ENCODE measurements around the gene GLP2R. TPM values are rescaled to one million over a fixed set of nuclear protein-coding genes. Genes with fewer than 3 reads are reported as not detected.

The GLP2R gene
- polyA plus RNA-seq, 4 donors, result 0.67 to 3.5 (median 3.2) TPM

GRCh38 chr17:9900044-9900594 is 74.4 kb downstream of the GLP2R start:
- 40 to 44% (median 43%) methylated on average over 8 of the region's 8 CpGs for WGBS, 3 donors
- Histone ChIP-seq H3K27ac (ENCODE audit: low read depth in 1 of 3, low read length in 2 of 3) (peak overlapping the region in 2 of 3 donors; percentile 25 to 42), H3K27me3 (ENCODE audit: control insufficient read depth in 3 of 3, insufficient read depth in 3 of 3, low read length in 3 of 3) (no peaks in the 10 kb centered on the region), H3K9me3 (ENCODE audit: control insufficient read depth in 2 of 2, insufficient read depth in 1 of 2, low read depth in 1 of 2, low read length in 1 of 2) (no peaks in the 10 kb centered on the region), H3K36me3 (ENCODE audit: control insufficient read depth in 3 of 3, insufficient read depth in 2 of 3, low read depth in 1 of 3, low read length in 3 of 3) (no peaks in the 10 kb centered on the region), H3K4me1 (ENCODE audit: control insufficient read depth in 3 of 3, insufficient read depth in 2 of 3, low read depth in 1 of 3, low read length in 2 of 3) (peaks cover 0 to 5% (median 0%) of the 10 kb centered on the region in 3 donors), H3K4me3 (ENCODE audit: low read depth in 1 of 3, low read length in 3 of 3) (no peak overlapping the region)
- DNase-seq, result no peak
- no peak for FAIRE-seq

- Histone ChIP-seq H3K4me3 (ENCODE audit: low read depth in 1 of 3, low read length in 3 of 3) (no peak overlapping the region), H3K9me3 (ENCODE audit: control insufficient read depth in 2 of 2, insufficient read depth in 1 of 2, low read depth in 1 of 2, low read length in 1 of 2) (no peaks in the 10 kb centered on the region), H3K4me1 (ENCODE audit: control insufficient read depth in 3 of 3, insufficient read depth in 2 of 3, low read depth in 1 of 3, low read length in 2 of 3) (peaks cover 0 to 5% (median 0%) of the 10 kb centered on the region in 3 donors), H3K27me3 (ENCODE audit: control insufficient read depth in 3 of 3, insufficient read depth in 3 of 3, low read length in 3 of 3) (no peaks in the 10 kb centered on the region), H3K27ac (ENCODE audit: low read depth in 1 of 3, low read length in 2 of 3) (peak overlapping the region in 2 of 3 donors; percentile 36 to 42), H3K36me3 (ENCODE audit: control insufficient read depth in 3 of 3, insufficient read depth in 2 of 3, low read depth in 1 of 3, low read length in 3 of 3) (no peaks in the 10 kb centered on the region)
- FAIRE-seq (no peak), DNase-seq (no peak)
- 35 to 78% (median 68%) methylated on average over 8 of the region's 8 CpGs for WGBS, 3 donors
These were observed 75.1 kb downstream of the GLP2R start for GRCh38 chr17:9900784-9901183.

- no peak for DNase-seq
- 11 to 15% (median 15%) methylated on average over 2 of the region's 2 CpGs for WGBS, 3 donors
- Histone ChIP-seq H3K27ac (ENCODE audit: low read depth in 1 of 3, low read length in 2 of 3) (no peak overlapping the region), H3K4me1 (ENCODE audit: control insufficient read depth in 3 of 3, insufficient read depth in 2 of 3, low read depth in 1 of 3, low read length in 2 of 3) (peaks cover 0 to 5% (median 0%) of the 10 kb centered on the region in 3 donors), H3K4me3 (ENCODE audit: low read depth in 1 of 3, low read length in 3 of 3) (no peak overlapping the region), H3K36me3 (ENCODE audit: control insufficient read depth in 3 of 3, insufficient read depth in 2 of 3, low read depth in 1 of 3, low read length in 3 of 3) (no peaks in the 10 kb centered on the region), H3K9me3 (ENCODE audit: control insufficient read depth in 2 of 2, insufficient read depth in 1 of 2, low read depth in 1 of 2, low read length in 1 of 2) (no peaks in the 10 kb centered on the region), H3K27me3 (ENCODE audit: control insufficient read depth in 3 of 3, insufficient read depth in 3 of 3, low read length in 3 of 3) (peaks cover 0 to 3% (median 0%) of the 10 kb centered on the region in 3 donors)
- FAIRE-seq, result no peak
These were observed 76.4 kb downstream of the GLP2R start for GRCh38 chr17:9902120-9902519.

- 95% methylated on average over 31 to 35 of the region's 35 CpGs for WGBS, 3 donors
- no peaks in the 10 kb centered on the region for H3K9me3 ChIP-seq (ENCODE audit: control insufficient read depth in 2 of 2, insufficient read depth in 1 of 2, low read depth in 1 of 2, low read length in 1 of 2)
- DNase-seq (no peak), FAIRE-seq (no peak)
- no peaks in the 10 kb centered on the region for H3K36me3 ChIP-seq (ENCODE audit: control insufficient read depth in 3 of 3, insufficient read depth in 2 of 3, low read depth in 1 of 3, low read length in 3 of 3)
- H3K4me3 ChIP-seq (ENCODE audit: low read depth in 1 of 3, low read length in 3 of 3), result no peak overlapping the region
- no peak overlapping the region for H3K27ac ChIP-seq (ENCODE audit: low read depth in 1 of 3, low read length in 2 of 3)
- peaks cover 0 to 3% (median 0%) of the 10 kb centered on the region in 3 donors for H3K27me3 ChIP-seq (ENCODE audit: control insufficient read depth in 3 of 3, insufficient read depth in 3 of 3, low read length in 3 of 3)
- peaks cover 0 to 5% (median 0%) of the 10 kb centered on the region in 3 donors for H3K4me1 ChIP-seq (ENCODE audit: control insufficient read depth in 3 of 3, insufficient read depth in 2 of 3, low read depth in 1 of 3, low read length in 2 of 3)
These were observed 78.8 kb downstream of the GLP2R start for GRCh38 chr17:9904277-9905077.

- Histone ChIP-seq H3K4me1 (ENCODE audit: control insufficient read depth in 3 of 3, insufficient read depth in 2 of 3, low read depth in 1 of 3, low read length in 2 of 3) (peaks cover 0 to 5% (median 0%) of the 10 kb centered on the region in 3 donors), H3K36me3 (ENCODE audit: control insufficient read depth in 3 of 3, insufficient read depth in 2 of 3, low read depth in 1 of 3, low read length in 3 of 3) (no peaks in the 10 kb centered on the region), H3K4me3 (ENCODE audit: low read depth in 1 of 3, low read length in 3 of 3) (no peak within 1 kb of the TSS), H3K9me3 (ENCODE audit: control insufficient read depth in 2 of 2, insufficient read depth in 1 of 2, low read depth in 1 of 2, low read length in 1 of 2) (no peaks in the 10 kb centered on the region), H3K27ac (ENCODE audit: low read depth in 1 of 3, low read length in 2 of 3) (no peak within 1 kb of the TSS), H3K27me3 (ENCODE audit: control insufficient read depth in 3 of 3, insufficient read depth in 3 of 3, low read length in 3 of 3) (peaks cover 0 to 3% (median 0%) of the 10 kb centered on the region in 3 donors)
- no peak for DNase-seq
- no peak for FAIRE-seq
- 77 to 91% (median 88%) methylated on average over 11 of the region's 11 CpGs for WGBS, 3 donors
These were observed 79.3 kb downstream of the GLP2R start, which contains the start of gene RCVRN for GRCh38 chr17:9905078-9905415. TSS of gene RCVRN (minus strand) at chr17:9905271. CDS start at chr17:9905180, 91 bp downstream.

- 7 to 15% (median 13%) methylated on average over 4 of the region's 4 CpGs for WGBS, 3 donors
- no peak for DNase-seq
These were observed 80.2 kb downstream of the GLP2R start for GRCh38 chr17:9905902-9906301.

GRCh38 chr17:9906616-9907015 is 80.9 kb downstream of the GLP2R start:
- Histone ChIP-seq H3K36me3 (ENCODE audit: control insufficient read depth in 3 of 3, insufficient read depth in 2 of 3, low read depth in 1 of 3, low read length in 3 of 3) (no peaks in the 10 kb centered on the region), H3K4me3 (ENCODE audit: low read depth in 1 of 3, low read length in 3 of 3) (no peak overlapping the region), H3K27ac (ENCODE audit: low read depth in 1 of 3, low read length in 2 of 3) (no peak overlapping the region), H3K27me3 (ENCODE audit: control insufficient read depth in 3 of 3, insufficient read depth in 3 of 3, low read length in 3 of 3) (peaks cover 0 to 3% (median 0%) of the 10 kb centered on the region in 3 donors), H3K4me1 (ENCODE audit: control insufficient read depth in 3 of 3, insufficient read depth in 2 of 3, low read depth in 1 of 3, low read length in 2 of 3) (peaks cover 0 to 2% (median 0%) of the 10 kb centered on the region in 3 donors), H3K9me3 (ENCODE audit: control insufficient read depth in 2 of 2, insufficient read depth in 1 of 2, low read depth in 1 of 2, low read length in 1 of 2) (no peaks in the 10 kb centered on the region)
- 58 to 71% (median 65%) methylated on average over 14 of the region's 14 CpGs for WGBS, 3 donors
- no peak for FAIRE-seq
- no peak for DNase-seq

More at GRCh38 chr17:9905902-9906301, 80.2 kb downstream of the GLP2R start:
- Histone ChIP-seq H3K9me3 (ENCODE audit: control insufficient read depth in 2 of 2, insufficient read depth in 1 of 2, low read depth in 1 of 2, low read length in 1 of 2) (no peaks in the 10 kb centered on the region), H3K4me3 (ENCODE audit: low read depth in 1 of 3, low read length in 3 of 3) (no peak overlapping the region), H3K27me3 (ENCODE audit: control insufficient read depth in 3 of 3, insufficient read depth in 3 of 3, low read length in 3 of 3) (peaks cover 0 to 3% (median 0%) of the 10 kb centered on the region in 3 donors), H3K27ac (ENCODE audit: low read depth in 1 of 3, low read length in 2 of 3) (no peak overlapping the region), H3K4me1 (ENCODE audit: control insufficient read depth in 3 of 3, insufficient read depth in 2 of 3, low read depth in 1 of 3, low read length in 2 of 3) (peaks cover 0 to 5% (median 0%) of the 10 kb centered on the region in 3 donors), H3K36me3 (ENCODE audit: control insufficient read depth in 3 of 3, insufficient read depth in 2 of 3, low read depth in 1 of 3, low read length in 3 of 3) (no peaks in the 10 kb centered on the region)
- no peak for FAIRE-seq

- H3K4me3 ChIP-seq (ENCODE audit: low read depth in 1 of 3, low read length in 3 of 3), result no peak overlapping the region
- no peaks in the 10 kb centered on the region for H3K4me1 ChIP-seq (ENCODE audit: control insufficient read depth in 3 of 3, insufficient read depth in 2 of 3, low read depth in 1 of 3, low read length in 2 of 3)
- WGBS, 3 donors, result 73 to 87% (median 80%) methylated on average over 7 of the region's 7 CpGs
- no peak overlapping the region for H3K27ac ChIP-seq (ENCODE audit: low read depth in 1 of 3, low read length in 2 of 3)
- no peaks in the 10 kb centered on the region for H3K9me3 ChIP-seq (ENCODE audit: control insufficient read depth in 2 of 2, insufficient read depth in 1 of 2, low read depth in 1 of 2, low read length in 1 of 2)
- H3K36me3 ChIP-seq (ENCODE audit: control insufficient read depth in 3 of 3, insufficient read depth in 2 of 3, low read depth in 1 of 3, low read length in 3 of 3), result no peaks in the 10 kb centered on the region
- DNase-seq, result no peak
- H3K27me3 ChIP-seq (ENCODE audit: control insufficient read depth in 3 of 3, insufficient read depth in 3 of 3, low read length in 3 of 3), result peaks cover 0 to 3% (median 0%) of the 10 kb centered on the region in 3 donors
- no peak for FAIRE-seq
These were observed 81.4 kb downstream of the GLP2R start for GRCh38 chr17:9907131-9907530.
